GM12891 (cell line): ENCODE results near the gene DDX18.

Experiments
- POLR2A ChIP-seq: IDR thresholded peaks from 2 replicates; pipeline ENCODE4 v1.6.1; 2011; ENCODE audit warnings: low read depth, low read length, control low read depth
- POLR2AphosphoS5 ChIP-seq: IDR thresholded peaks from 2 replicates; pipeline ENCODE4 v1.6.1; 2011; ENCODE audit warnings: low read depth, low read length, control low read depth
- SPI1 ChIP-seq: IDR thresholded peaks from 2 replicates; pipeline ENCODE4 v1.6.1; 2011; ENCODE audit warnings: low read depth, low read length, control low read depth

GRCh38 chr2:117854610-117855009, 40.1 kb downstream of the DDX18 start:
- TF ChIP-seq SPI1 (no peak), POLR2A (no peak), POLR2AphosphoS5 (no peak)
